ENCODE data around the gene PLPP4. TPM values are rescaled to one million over a fixed set of nuclear protein-coding genes. Genes with fewer than 3 reads are reported as not detected.

Gene PLPP4
- total RNA-seq, 1 donor from 2014 or later = 0.48 TPM

DNA sequence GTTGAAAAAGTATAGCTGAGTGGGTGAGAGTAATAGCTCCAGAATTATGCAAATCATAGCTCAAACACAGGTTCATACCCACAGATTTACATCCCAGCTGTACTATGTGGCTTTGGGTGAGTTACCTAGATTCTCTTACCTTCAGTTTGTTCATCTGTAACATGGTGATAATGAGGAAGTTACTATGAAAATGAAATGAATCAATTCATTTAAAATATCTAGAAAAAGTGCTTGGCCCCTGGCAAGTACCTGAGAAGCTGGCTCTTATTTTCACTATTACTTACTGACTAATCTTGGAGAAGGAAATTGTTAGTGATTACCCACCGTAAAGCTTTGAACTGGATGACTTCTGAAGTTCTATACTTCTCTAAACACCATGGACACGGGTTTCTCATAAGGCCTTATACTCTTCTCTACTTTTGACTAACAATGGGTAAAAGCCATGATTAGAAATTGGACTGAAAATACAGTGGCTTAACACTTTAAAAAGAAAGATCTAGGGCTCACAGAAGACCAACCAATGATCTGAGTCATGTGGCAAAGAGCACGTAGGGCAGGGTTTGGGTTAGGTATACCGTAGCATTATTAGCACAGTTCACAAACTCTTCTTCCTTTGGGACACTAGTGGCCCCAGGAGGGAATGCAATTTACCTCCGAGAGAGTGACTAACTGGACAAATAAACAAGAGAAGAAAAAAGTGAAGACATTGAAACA, 149.2 kb downstream of the PLPP4 start:
- no peak for DNase-seq (ENCODE audit: low spot score)

GRCh38 chr10:120607016-120607709, 150.1 kb downstream of the PLPP4 start:
- DNase-seq (ENCODE audit: low spot score) = no peak
- ATAC-seq = no peak

More for the DNA sequence above, 149.2 kb downstream of the PLPP4 start:
- no peak for ATAC-seq

DNA sequence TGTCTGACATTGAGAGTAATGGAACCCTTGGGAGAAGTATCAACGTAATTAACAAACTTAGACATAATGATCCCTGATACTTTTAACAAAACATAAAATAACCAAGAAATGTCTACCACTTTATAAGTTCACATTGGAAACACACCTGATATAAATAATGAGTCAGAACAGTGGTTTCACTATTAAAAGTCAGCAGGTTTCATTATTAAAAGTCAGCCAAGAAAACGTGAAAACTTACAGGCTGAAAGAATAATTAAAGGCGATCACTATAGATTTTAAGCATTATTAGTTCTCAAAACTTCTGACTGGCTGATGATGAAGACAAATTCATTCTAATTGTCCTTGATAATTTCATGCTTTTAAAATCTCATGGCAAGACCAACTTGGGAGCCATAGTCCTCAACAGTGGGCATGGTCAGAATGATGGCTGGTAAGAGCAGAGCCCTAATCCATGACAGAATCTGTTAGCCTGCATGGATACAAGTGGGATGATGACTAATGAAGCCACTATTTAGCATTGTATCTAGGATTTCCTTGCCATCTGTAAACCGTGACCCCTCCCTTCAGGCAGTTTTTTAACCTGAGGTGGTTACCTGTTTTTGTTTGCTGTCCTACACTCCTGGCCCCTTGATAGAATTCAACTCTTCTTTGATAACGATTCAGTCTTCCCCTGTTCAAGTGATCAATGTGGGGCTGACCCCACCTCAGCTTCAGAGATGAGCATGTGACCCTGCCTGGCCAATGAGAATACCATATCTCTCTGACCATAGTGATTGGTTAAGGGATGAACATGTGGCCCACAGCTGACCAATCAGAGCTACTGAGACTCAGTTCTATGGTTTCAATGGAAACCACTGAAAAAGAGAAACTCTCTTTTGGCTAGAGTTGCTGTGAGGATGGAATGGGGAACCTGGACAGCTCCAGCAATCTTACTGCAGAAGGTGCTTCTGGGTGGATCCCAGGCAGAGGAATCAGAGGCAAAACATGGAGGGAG, 151.0 kb downstream of the PLPP4 start:
- DNase-seq (ENCODE audit: low spot score) (no peak), ATAC-seq (no peak)

- ATAC-seq = no peak
Measured at GRCh38 chr10:120609006-120609405, 152.0 kb downstream of the PLPP4 start.

GRCh38 chr10:120610791-120611190, 153.8 kb downstream of the PLPP4 start:
- DNase-seq (ENCODE audit: low spot score) (no peak), ATAC-seq (no peak)

More at GRCh38 chr10:120609006-120609405, 152.0 kb downstream of the PLPP4 start:
- no peak for DNase-seq (ENCODE audit: low spot score)

GRCh38 chr10:120612756-120613155, 155.7 kb downstream of the PLPP4 start:
- no peak for DNase-seq (ENCODE audit: low spot score)
- ATAC-seq = no peak

GRCh38 chr10:120613180-120613579, 156.2 kb downstream of the PLPP4 start:
- no peak for ATAC-seq
- DNase-seq (ENCODE audit: low spot score) = no peak

DNA sequence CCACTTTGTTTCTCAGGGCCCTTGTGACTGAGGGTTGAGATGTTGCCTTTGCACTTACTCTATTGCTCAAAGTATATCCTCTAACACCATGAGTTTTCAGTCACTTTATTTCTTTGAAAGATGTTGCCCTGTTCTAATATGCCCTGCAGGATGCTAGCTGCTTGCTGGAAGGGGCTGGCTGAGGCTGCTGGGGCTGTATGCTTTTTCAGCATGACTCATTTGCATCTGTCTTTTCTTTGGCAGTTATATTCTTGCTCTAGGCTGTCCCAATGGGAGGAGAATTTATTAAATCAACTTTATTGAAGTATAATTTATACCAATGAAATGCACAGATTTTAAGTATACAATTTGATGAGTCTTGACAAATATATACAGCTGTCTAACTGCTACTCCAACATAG, 157.7 kb downstream of the PLPP4 start:
- ATAC-seq (no peak), DNase-seq (ENCODE audit: low spot score) (no peak)

GRCh38 chr10:120616311-120616911, 159.4 kb downstream of the PLPP4 start:
- DNase-seq (ENCODE audit: low spot score) (no peak), ATAC-seq (no peak)

- DNase-seq (ENCODE audit: low spot score) (no peak), ATAC-seq (no peak)
Measured at GRCh38 chr10:120628197-120628596, 171.2 kb downstream of the PLPP4 start.

DNA sequence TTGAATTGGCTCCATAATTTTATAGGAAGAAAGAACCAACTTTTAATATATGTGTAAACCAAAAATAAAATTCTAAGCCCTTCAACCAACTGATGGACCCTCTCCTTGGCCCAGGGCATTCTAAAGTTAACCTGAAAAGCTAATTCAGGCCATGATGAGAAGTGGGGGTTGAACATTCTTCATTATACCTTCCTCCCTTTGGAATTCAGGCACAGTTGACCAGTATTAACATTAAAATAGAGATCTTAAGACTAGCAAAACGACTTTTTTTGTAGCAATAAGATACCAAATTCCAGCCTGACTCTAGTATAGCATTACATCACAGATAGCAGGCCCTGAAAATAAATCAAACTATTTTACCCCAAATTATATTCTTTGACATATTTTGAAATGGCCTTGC, 173.2 kb downstream of the PLPP4 start:
- ATAC-seq = no peak
- DNase-seq (ENCODE audit: low spot score) = no peak

DNA sequence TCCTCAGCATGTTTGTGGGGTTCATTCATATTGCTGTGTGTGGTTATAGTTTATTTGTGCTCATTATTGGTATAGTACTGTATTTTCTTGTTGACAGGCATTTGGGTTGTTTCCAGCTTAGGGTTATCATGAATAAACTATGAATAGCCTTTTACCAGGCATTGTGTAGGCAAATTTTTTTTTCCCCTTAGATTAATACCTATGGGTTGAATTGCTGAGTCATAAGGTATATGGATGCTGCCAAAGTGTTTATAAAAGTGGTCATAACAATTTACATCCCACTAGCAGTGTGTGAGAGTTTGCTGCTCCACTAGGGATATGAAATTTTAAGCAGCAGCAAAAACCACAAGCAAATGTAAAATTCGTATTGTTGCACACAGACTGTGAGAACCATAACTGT, 175.0 kb downstream of the PLPP4 start:
- ATAC-seq = no peak

GRCh38 chr10:120632942-120633341, 175.9 kb downstream of the PLPP4 start:
- DNase-seq (ENCODE audit: low spot score) (no peak), ATAC-seq (no peak)

More for the DNA sequence above, 175.0 kb downstream of the PLPP4 start:
- DNase-seq (ENCODE audit: low spot score) = no peak

DNA sequence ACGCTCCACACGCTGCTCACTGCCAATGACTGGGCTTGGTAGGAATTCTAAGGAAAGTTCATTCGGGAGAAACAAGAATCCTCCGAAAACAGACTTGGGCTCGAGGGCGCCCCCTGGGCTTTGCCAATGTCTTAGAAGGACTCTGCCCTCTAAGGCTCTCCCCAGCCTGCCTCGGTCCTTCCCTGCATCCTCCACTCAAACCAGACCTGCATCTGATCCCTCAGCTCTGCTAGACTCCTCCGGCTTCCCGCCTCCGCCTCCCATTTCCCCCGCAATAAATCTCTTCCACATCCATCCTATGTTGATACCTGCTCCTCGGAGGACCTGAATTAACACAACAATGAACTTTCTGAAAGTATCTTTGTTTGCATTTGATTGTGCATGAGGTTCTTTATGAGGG, 177.6 kb downstream of the PLPP4 start:
- ATAC-seq (no peak), DNase-seq (ENCODE audit: low spot score) (no peak)
